HG03558 (cell line): ENCODE data around the gene SYNM.

Experiments used
- ATAC-seq: cut with Tn5 transposase; IDR thresholded peaks from one replicate; pipeline ENCODE4 v1.9.1; 2021; ENCODE audit warnings: moderate number of reproducible peaks; ENCODE audit not compliant: unreplicated experiment; ENCODE audit errors: extremely low read depth

SYNM gene

GRCh38 chr15:99118801-99119546, 14.1 kb downstream of the SYNM start:
- no peak for ATAC-seq

DNA sequence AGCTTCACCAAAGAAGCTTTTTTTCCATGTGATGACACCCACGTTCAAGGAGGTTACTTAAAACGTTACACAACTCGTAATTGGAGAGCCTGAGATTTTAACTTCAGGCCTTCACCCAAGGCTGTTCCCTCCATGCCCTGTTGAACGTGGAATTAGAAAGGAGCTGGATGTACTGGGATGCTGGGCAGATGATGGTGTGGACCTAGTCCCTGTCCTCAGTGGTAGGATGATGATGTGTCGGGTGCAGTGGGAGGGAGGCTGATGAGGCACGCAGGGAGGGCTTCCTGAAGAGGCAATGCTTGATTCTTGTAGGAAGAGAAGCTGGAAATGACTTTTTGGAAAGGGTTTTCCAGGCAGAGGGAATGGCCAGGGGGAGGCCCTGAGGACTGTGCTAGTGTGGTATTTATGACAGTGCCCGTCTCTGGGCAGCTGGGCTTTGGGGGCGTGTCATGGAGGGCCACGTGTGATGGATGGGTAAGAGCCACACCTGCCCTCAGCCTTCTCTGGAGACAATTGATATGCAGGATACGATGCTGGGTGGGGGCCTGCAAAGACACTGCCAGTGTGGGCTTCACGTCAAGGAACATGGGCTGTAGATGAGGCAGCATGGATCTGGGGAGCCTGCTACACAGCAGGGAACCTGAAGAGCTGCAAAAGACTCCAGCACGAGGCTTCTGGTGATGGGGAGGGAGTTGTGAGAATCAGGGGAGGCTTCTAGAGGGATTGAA, 15.3 kb downstream of the SYNM start:
- no peak for ATAC-seq

DNA sequence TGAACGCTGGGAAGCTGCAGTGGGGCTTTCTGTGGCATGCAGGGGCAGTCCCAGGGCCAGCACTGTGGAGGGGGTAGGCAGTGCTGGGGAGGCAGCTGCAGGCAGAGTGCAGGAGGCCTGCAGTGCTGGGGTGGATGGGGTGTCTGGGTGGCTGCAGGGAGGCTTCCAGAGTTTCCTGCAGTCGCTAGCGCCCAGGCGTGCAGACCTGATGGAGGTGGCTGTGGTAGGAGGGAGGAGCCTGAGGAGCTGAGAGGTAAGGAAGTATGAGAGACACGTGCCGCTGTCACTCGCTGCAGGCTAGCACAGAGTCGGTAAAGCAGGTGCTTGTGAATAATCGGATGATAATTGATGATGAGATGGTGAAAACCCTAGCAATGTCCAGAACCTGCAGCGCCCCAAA, 16.3 kb downstream of the SYNM start:
- ATAC-seq = no peak

- no peak for ATAC-seq
Observed at GRCh38 chr15:99121691-99122410, 17.0 kb downstream of the SYNM start.

GRCh38 chr15:99122831-99123712, 18.2 kb downstream of the SYNM start:
- no peak for ATAC-seq

GRCh38 chr15:99123713-99124451, 19.0 kb downstream of the SYNM start:
- ATAC-seq = no peak

GRCh38 chr15:99124641-99125040, 19.8 kb downstream of the SYNM start:
- ATAC-seq = no peak

DNA sequence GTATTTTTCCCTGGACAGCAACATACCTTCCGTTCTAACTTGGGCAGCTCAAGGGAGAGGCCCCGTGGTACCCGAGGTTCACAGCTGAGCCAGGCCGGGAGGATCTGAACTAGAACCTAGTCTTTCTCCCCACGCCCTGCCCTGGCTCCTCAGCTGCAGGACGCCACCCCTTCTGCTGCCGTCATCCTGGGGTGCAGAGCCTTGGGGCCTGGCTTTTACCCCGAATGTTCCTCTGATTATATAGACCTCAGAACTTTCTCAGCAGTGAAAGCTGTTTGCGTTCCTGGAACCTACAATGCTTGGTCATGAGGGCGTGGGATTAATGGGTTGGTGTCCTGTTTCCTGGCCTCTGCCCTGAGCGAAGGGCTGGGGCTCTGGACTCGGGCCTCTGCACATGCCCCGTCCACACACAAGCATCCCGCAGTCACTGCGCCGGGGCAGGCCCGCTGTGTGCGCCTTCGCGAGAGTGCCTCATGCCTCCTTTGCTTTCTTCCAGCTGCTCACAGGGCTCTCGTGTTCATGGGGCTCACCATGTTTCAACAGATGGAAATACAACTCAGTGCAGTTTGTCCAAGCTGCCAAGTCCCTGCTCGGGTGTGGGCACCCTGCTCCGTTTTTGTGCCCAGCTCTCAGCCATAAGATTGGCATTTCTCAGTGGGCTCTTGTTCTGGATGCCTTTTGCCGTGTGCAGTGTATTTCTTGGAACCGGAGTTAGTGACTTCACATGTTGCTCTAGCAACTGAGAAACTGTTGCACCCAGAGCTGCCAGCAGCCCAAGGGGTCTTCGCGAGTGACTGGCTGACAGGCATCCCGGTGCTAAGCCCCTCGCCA, 20.4 kb downstream of the SYNM start:
- no peak for ATAC-seq

DNA sequence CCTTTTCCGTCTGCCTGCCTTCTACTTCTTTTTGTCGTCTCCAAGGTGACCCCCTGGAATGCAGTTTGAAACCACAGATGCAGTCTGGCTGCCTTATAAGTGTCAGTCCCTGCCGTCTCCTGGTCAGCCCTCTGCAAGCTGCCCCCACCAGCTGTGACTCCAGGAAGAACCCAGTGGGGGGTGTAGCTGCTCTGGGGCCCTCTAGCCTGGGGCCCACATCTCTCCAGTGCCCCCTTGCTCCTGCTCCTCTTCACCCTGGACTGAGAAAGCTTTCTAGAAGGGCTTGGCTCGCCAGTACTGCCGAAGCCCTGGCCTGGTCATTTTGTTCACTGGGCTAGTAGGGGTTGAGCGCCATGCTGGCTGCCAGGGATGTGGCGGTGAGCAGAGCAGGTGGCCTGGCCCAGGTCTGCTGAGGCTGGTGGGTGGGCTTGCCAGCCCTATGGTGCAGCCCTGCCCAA, 21.3 kb downstream of the SYNM start:
- no peak for ATAC-seq

GRCh38 chr15:99126930-99127329, 22.1 kb downstream of the SYNM start:
- ATAC-seq = no peak

- no peak for ATAC-seq
Observed at GRCh38 chr15:99127773-99128172, 22.9 kb downstream of the SYNM start.

DNA sequence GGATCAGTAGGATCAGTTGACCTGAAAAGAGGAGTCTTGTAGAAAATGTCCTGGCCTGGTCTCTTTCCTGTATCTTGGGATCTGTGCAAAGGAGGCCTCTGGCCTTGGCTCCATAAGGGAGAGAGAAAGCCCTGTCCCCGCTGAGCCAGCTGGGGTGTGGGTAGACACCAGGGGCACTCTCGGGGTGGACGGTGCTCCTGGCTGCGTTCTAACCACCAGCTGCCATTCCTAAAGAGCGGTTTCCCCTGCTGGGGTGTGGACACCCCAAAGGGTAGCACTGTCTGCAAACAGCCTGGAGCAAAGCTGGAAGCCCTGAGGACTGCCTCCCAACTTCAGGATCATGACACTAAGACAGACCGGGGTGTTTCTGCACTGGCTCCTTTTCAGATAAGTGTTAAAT, 23.5 kb downstream of the SYNM start:
- ATAC-seq = no peak

DNA sequence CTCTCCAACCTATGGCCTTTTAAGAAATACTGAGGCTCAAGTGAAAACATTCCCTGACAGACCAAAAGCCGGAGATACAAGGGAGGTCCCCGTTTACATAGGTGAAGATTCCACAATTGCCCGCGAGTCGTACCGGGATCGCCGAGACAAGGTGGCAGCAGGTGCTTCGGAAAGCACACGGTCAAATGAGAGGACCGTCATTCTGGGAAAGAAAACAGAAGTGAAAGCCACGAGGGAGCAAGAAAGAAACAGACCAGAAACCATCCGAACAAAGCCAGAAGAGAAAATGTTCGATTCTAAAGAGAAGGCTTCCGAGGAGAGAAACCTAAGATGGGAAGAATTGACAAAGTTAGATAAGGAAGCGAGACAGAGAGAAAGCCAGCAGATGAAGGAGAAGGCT, 24.8 kb downstream of the SYNM start:
- no peak for ATAC-seq

DNA sequence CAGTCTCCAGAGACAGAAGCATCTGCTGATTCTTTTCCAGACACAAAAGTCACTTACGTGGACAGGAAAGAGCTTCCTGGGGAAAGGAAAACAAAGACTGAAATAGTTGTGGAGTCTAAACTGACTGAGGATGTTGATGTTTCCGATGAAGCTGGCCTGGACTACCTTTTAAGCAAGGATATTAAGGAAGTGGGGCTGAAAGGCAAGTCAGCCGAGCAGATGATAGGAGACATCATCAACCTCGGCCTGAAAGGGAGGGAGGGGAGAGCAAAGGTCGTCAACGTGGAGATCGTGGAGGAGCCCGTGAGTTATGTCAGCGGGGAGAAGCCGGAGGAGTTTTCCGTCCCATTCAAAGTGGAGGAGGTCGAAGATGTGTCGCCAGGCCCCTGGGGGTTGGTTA, 25.4 kb downstream of the SYNM start:
- no peak for ATAC-seq

GRCh38 chr15:99130765-99131440, 26.0 kb downstream of the SYNM start:
- ATAC-seq = no peak

DNA sequence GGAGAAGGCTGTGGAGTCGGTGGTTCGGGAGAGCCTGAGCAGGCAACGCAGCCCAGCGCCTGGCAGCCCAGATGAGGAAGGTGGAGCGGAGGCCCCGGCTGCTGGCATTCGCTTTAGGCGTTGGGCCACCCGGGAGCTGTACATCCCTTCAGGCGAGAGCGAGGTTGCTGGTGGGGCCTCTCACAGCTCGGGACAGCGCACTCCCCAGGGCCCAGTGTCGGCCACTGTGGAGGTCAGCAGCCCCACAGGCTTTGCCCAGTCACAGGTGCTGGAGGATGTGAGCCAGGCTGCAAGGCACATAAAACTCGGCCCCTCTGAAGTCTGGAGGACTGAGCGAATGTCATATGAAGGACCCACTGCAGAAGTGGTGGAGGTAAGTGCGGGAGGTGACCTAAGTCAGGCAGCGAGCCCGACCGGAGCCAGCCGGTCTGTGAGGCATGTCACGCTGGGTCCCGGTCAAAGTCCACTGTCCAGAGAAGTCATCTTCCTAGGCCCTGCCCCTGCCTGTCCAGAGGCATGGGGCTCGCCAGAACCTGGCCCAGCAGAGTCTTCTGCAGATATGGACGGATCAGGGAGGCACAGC, 26.7 kb downstream of the SYNM start:
- no peak for ATAC-seq

- no peak for ATAC-seq
Observed at GRCh38 chr15:99132122-99132521, 27.2 kb downstream of the SYNM start.
